H9 (cell line): ENCODE data around the gene TMCC1. TPM values are rescaled to one million over a fixed set of nuclear protein-coding genes. Genes with fewer than 3 reads are reported as not detected.

Source experiments
- DNase-seq: peaks from one replicate; pipeline ENCODE4 v3.0.0-alpha.2; 2017
- H2AFZ ChIP-seq: one replicate; pipeline ENCODE4 v1.6.1; 2013; ENCODE audit warnings: mild to moderate bottlenecking, low read length, control low read depth, moderate library complexity
- H2AK5ac ChIP-seq: 2 replicates; pipeline ENCODE4 v1.6.1; 2013; ENCODE audit warnings: low read length, control low read depth, mixed read lengths; ENCODE audit not compliant: insufficient read length
- H2BK120ac ChIP-seq: one replicate; pipeline ENCODE4 v1.6.1; 2013; ENCODE audit warnings: low read depth, mild to moderate bottlenecking, low read length, control low read depth, inconsistent platforms; ENCODE audit not compliant: poor library complexity, severe bottlenecking
- H2BK12ac ChIP-seq: 2 replicates; pipeline ENCODE4 v1.6.1; 2013; ENCODE audit warnings: low read length, control low read depth, mixed read lengths, low read depth; ENCODE audit not compliant: insufficient read length
- H2BK15ac ChIP-seq: 2 replicates; pipeline ENCODE4 v1.6.1; 2013; ENCODE audit warnings: low read depth, low read length, control low read depth
- H2BK20ac ChIP-seq: one replicate; pipeline ENCODE4 v1.6.1; 2013; ENCODE audit warnings: low read depth, mild to moderate bottlenecking, low read length, control low read depth, inconsistent platforms; ENCODE audit not compliant: poor library complexity, severe bottlenecking
- H2BK5ac ChIP-seq: 2 replicates; pipeline ENCODE4 v1.6.1; 2013; ENCODE audit warnings: low read length, control low read depth, mixed read lengths; ENCODE audit not compliant: insufficient read length
- H3K14ac ChIP-seq: 2 replicates; pipeline ENCODE4 v1.6.1; 2013; ENCODE audit warnings: low read length, control low read depth; ENCODE audit not compliant: insufficient read depth
- H3K18ac ChIP-seq: 2 replicates; pipeline ENCODE4 v1.6.1; 2013; ENCODE audit warnings: low read depth, mild to moderate bottlenecking, mixed read lengths, low read length, control low read depth; ENCODE audit not compliant: insufficient read length
- H3K23ac ChIP-seq: 2 replicates; pipeline ENCODE4 v1.6.1; 2013; ENCODE audit warnings: low read length, control low read depth, mixed read lengths, low read depth; ENCODE audit not compliant: insufficient read length
- H3K23me2 ChIP-seq: 2 replicates; pipeline ENCODE4 v1.6.1; 2013; ENCODE audit warnings: low read depth, mild to moderate bottlenecking, mixed read lengths, low read length, control low read depth; ENCODE audit not compliant: insufficient read length, poor library complexity, severe bottlenecking
- H3K27ac ChIP-seq: 2 replicates; pipeline ENCODE4 v1.5.1; 2013; ENCODE audit warnings: low read length, control low read depth, mixed read lengths, low read depth; ENCODE audit not compliant: insufficient read length
- H3K27me3 ChIP-seq: 2 replicates; pipeline ENCODE4 v1.6.1; 2013; ENCODE audit warnings: low read length, control low read depth, inconsistent platforms; ENCODE audit not compliant: insufficient read depth
- H3K4ac ChIP-seq: 2 replicates; pipeline ENCODE4 v1.6.1; 2013; ENCODE audit warnings: low read depth, mild to moderate bottlenecking, control low read depth, inconsistent platforms, low read length, moderate library complexity
- H3K4me1 ChIP-seq: 2 replicates; pipeline ENCODE4 v1.6.1; 2013; ENCODE audit warnings: low read length, control low read depth, inconsistent platforms; ENCODE audit not compliant: insufficient read depth
- H3K4me2 ChIP-seq: 2 replicates; pipeline ENCODE4 v1.6.1; 2013; ENCODE audit warnings: low read length, control low read depth, mixed read lengths; ENCODE audit not compliant: insufficient read length, insufficient read depth
- H3K56ac ChIP-seq: 2 replicates; pipeline ENCODE4 v1.6.1; 2013; ENCODE audit warnings: low read depth, mild to moderate bottlenecking, mixed read lengths, low read length, control low read depth; ENCODE audit not compliant: insufficient read length
- H3K79me1 ChIP-seq: 2 replicates; pipeline ENCODE4 v1.6.1; 2013; ENCODE audit warnings: low read depth, mild to moderate bottlenecking, moderate library complexity, low read length, control low read depth, inconsistent platforms; ENCODE audit not compliant: insufficient read depth, poor library complexity, severe bottlenecking
- H3K79me2 ChIP-seq: 2 replicates; pipeline ENCODE4 v1.6.1; 2013; ENCODE audit warnings: low read length, control low read depth, inconsistent platforms; ENCODE audit not compliant: insufficient read depth
- H3K9ac ChIP-seq: 2 replicates; pipeline ENCODE4 v1.6.1; 2013; ENCODE audit warnings: low read length, control low read depth, mixed read lengths; ENCODE audit not compliant: insufficient read length; ENCODE audit errors: extremely low read depth
- H3K9me3 ChIP-seq: one replicate; pipeline ENCODE4 v1.6.1; 2013; ENCODE audit warnings: low read depth, low read length, inconsistent platforms; ENCODE audit not compliant: control insufficient read depth
- H3T11ph ChIP-seq: one replicate; pipeline ENCODE4 v1.6.1; 2013; ENCODE audit warnings: mild to moderate bottlenecking, low read length, control low read depth, inconsistent platforms
- H4K20me1 ChIP-seq: one replicate; pipeline ENCODE4 v1.6.1; 2013; ENCODE audit not compliant: control insufficient read depth, insufficient read length, insufficient read depth
- H4K5ac ChIP-seq: 2 replicates; pipeline ENCODE4 v1.6.1; 2013; ENCODE audit warnings: low read depth, mild to moderate bottlenecking, mixed read lengths, low read length, control low read depth; ENCODE audit not compliant: insufficient read length
- H4K8ac ChIP-seq: replicated peaks from 2 replicates; pipeline ENCODE4 v1.6.1; 2013; ENCODE audit warnings: low read length, control low read depth, mixed read lengths, low read depth; ENCODE audit not compliant: insufficient read length
- H4K91ac ChIP-seq: 2 replicates; pipeline ENCODE4 v1.6.1; 2013; ENCODE audit warnings: low read depth, mild to moderate bottlenecking, moderate library complexity, mixed read lengths, low read length, control low read depth; ENCODE audit not compliant: insufficient read length
- H3K27ac Mint-ChIP-seq, 3 experiments: 2 replicates in 2 of 3; 3 replicates in 1 of 3; pipeline ENCODE4 v1.8.0; 2020 to 2021; ENCODE audit warnings: mixed read lengths in 3 of 3, mild to moderate bottlenecking in 1 of 3, moderate library complexity in 1 of 3
- H3K27me3 Mint-ChIP-seq: 2 replicates; pipeline ENCODE4 v1.8.0; 2021; ENCODE audit warnings: low read depth, mild to moderate bottlenecking, moderate library complexity, mixed read lengths
- H3K36me3 Mint-ChIP-seq, 3 experiments: 2 replicates in 2 of 3; 3 replicates in 1 of 3; pipeline ENCODE4 v1.8.0; 2020 to 2021; ENCODE audit warnings: low read depth in 3 of 3, mixed read lengths in 3 of 3; ENCODE audit not compliant: insufficient read depth in 1 of 3
- H3K4me1 Mint-ChIP-seq, 2 experiments: 2 replicates each; pipeline ENCODE4 v1.8.0; 2020; ENCODE audit warnings: mixed read lengths in 2 of 2
- H3K4me3 Mint-ChIP-seq, 2 experiments: 2 replicates in 1 of 2; 3 replicates in 1 of 2; pipeline ENCODE4 v1.8.0; 2020 to 2021; ENCODE audit warnings: mild to moderate bottlenecking in 2 of 2, mixed read lengths in 2 of 2, moderate library complexity in 1 of 2
- H3K9me3 Mint-ChIP-seq, 2 experiments: 2 replicates in 1 of 2; 3 replicates in 1 of 2; pipeline ENCODE4 v1.8.0; 2020; ENCODE audit warnings: mild to moderate bottlenecking in 2 of 2, mixed read lengths in 2 of 2, moderate library complexity in 1 of 2
- CTCF ChIP-seq: fragments of 200-600 bp; sonication (generic); conservative IDR thresholded peaks from 3 replicates; pipeline ENCODE4 v1.8.0; 2021; ENCODE audit warnings: antibody characterized with exemption, mild to moderate bottlenecking
- total RNA-seq: library from RNA; stranded (reverse); gene quantifications from 2 replicates; pipeline ENCODE4 v1.2.1, GENCODE V29; 2021

Gene TMCC1
- total RNA-seq, 1 experiment from 2014 or later: 24.4 TPM

- no peak overlapping the region for H2BK120ac ChIP-seq
- H3K4ac ChIP-seq: no peak overlapping the region
- H2AK5ac ChIP-seq: no peak overlapping the region
- no peak overlapping the region for H2BK12ac ChIP-seq
- Mint-ChIP-seq H3K4me1 (peaks cover 13 to 17% of the 10 kb centered on the region in 2 experiments), H3K36me3 (no peaks in the 10 kb centered on the region), H3K27me3 (no peaks in the 10 kb centered on the region), H3K4me3 (no peak overlapping the region), H3K9me3 (no peaks in the 10 kb centered on the region), H3K27ac (no peak overlapping the region; a peak in 1 of 7 replicates)
- no peak overlapping the region for H3K9ac ChIP-seq
- H2BK15ac ChIP-seq: no peak overlapping the region
- no peak overlapping the region for H3K14ac ChIP-seq
- no peak for TF ChIP-seq CTCF
- H3K18ac ChIP-seq: no peak overlapping the region
- no peaks in the 10 kb centered on the region for H3K79me1 ChIP-seq
- no peak overlapping the region for H4K91ac ChIP-seq
- H3K9me3 ChIP-seq: no peaks in the 10 kb centered on the region
- H2AFZ ChIP-seq: no peak overlapping the region
- H3K79me2 ChIP-seq: no peaks in the 10 kb centered on the region
- DNase-seq: no peak
- no peak overlapping the region for H3K23ac ChIP-seq
- no peak overlapping the region for H3K4me2 ChIP-seq
- H2BK20ac ChIP-seq: no peak overlapping the region
- no peak overlapping the region for H3K27ac ChIP-seq
- no peak overlapping the region for H3T11ph ChIP-seq
- H4K5ac ChIP-seq: no peak overlapping the region
- H4K8ac ChIP-seq: no peak overlapping the region
- no peak overlapping the region for H3K56ac ChIP-seq
- H3K27me3 ChIP-seq: no peaks in the 10 kb centered on the region
- H3K23me2 ChIP-seq: no peaks in the 10 kb centered on the region
- H3K4me1 ChIP-seq: peaks cover 3% of the 10 kb centered on the region; the same call in 1 of the 2 replicates
- H4K20me1 ChIP-seq: no peaks in the 10 kb centered on the region
- H2BK5ac ChIP-seq: no peak overlapping the region
Measured at GRCh38 chr3:129746629-129747028, 146.9 kb downstream of the TMCC1 start.
